GM23248 (cell line): ENCODE data around the gene RSPH1.

ENCODE experiments used
- EZH2 ChIP-seq: fragments of 200-600 bp; sonication (generic); IDR thresholded peaks from 2 replicates; pipeline ENCODE4 v1.6.1; 2018; ENCODE audit warnings: antibody characterized with exemption, mild to moderate bottlenecking; ENCODE audit not compliant: insufficient read depth, poor library complexity, severe bottlenecking
- EZH2phosphoT487 ChIP-seq: fragments of 200-600 bp; sonication (generic); IDR thresholded peaks from 2 replicates; pipeline ENCODE4 v1.6.1; 2018; ENCODE audit warnings: antibody characterized with exemption, moderate library complexity, mild to moderate bottlenecking, low read depth; ENCODE audit not compliant: insufficient read depth

- no peak for TF ChIP-seq EZH2
- TF ChIP-seq EZH2phosphoT487: no peak
Observed at GRCh38 chr21:42461881-42462877, 33.8 kb downstream of the RSPH1 start.
